ENCODE measurements around the gene ZKSCAN7.

The ZKSCAN7 gene

GRCh38 chr3:44612678-44613077 lies 57.7 kb downstream of the ZKSCAN7 start:
- TF ChIP-seq, protein P1, sequence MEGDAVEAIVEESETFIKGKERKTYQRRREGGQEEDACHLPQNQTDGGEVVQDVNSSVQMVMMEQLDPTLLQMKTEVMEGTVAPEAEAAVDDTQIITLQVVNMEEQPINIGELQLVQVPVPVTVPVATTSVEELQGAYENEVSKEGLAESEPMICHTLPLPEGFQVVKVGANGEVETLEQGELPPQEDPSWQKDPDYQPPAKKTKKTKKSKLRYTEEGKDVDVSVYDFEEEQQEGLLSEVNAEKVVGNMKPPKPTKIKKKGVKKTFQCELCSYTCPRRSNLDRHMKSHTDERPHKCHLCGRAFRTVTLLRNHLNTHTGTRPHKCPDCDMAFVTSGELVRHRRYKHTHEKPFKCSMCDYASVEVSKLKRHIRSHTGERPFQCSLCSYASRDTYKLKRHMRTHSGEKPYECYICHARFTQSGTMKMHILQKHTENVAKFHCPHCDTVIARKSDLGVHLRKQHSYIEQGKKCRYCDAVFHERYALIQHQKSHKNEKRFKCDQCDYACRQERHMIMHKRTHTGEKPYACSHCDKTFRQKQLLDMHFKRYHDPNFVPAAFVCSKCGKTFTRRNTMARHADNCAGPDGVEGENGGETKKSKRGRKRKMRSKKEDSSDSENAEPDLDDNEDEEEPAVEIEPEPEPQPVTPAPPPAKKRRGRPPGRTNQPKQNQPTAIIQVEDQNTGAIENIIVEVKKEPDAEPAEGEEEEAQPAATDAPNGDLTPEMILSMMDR (IDR thresholded peaks at IDR 0.05; ENCODE audit: insufficient read depth, missing control alignments), result no peak
- FAIRE-seq (no peak), DNase-seq (ENCODE audit: insufficient read length, low spot score) (no peak)
